CD8-positive, alpha-beta memory T cell (primary cell): Measurements from ENCODE around the gene CREBBP. TPM values are rescaled to one million over a fixed set of nuclear protein-coding genes. Genes with fewer than 3 reads are reported as not detected.
A peak's percentile ranks its signal among the peaks of the same experiment; 100 is the strongest.

Source experiments
- CTCF ChIA-PET: fragments of 350-600 bp; sonication (Branson Sonifier 250); formaldehyde crosslinking; loops from one replicate; lab custom pipeline; 2021; ENCODE audit warnings: antibody characterized with exemption; lab: Charles Lee
- POLR2A ChIA-PET: fragments of 350-600 bp; sonication (Branson Sonifier 250); formaldehyde crosslinking; loops from one replicate; lab custom pipeline; 2021; ENCODE audit warnings: antibody characterized with exemption; lab: Charles Lee
- DNase-seq, 5 donors: peaks; one replicate each; pipeline versions ENCODE4 v3.0.0 to v3.0.0-alpha.2; 2020 to 2022; ENCODE audit warnings: mixed read lengths in 1 of 5
- H3K27ac ChIP-seq: one replicate; pipeline ENCODE4 v1.7.0; 2013; ENCODE audit warnings: low read depth, mild to moderate bottlenecking, low read length, moderate library complexity
- H3K27me3 ChIP-seq: 2 replicates; pipeline ENCODE4 v1.7.0; 2013; ENCODE audit warnings: low read length, mild to moderate bottlenecking; ENCODE audit not compliant: insufficient read depth, poor library complexity, severe bottlenecking
- H3K36me3 ChIP-seq: 2 replicates; pipeline ENCODE4 v1.7.0; 2013; ENCODE audit warnings: mild to moderate bottlenecking, low read length, moderate library complexity; ENCODE audit not compliant: insufficient read depth
- H3K4me1 ChIP-seq: 2 replicates; pipeline ENCODE4 v1.7.0; 2013; ENCODE audit warnings: mild to moderate bottlenecking, low read length, moderate library complexity; ENCODE audit not compliant: insufficient read depth
- H3K4me3 ChIP-seq: 2 replicates; pipeline ENCODE4 v1.7.0; 2013; ENCODE audit warnings: mild to moderate bottlenecking, low read length
- H3K9me3 ChIP-seq: 2 replicates; pipeline ENCODE4 v1.7.0; 2013; ENCODE audit warnings: mild to moderate bottlenecking, low read length
- H3K27ac Mint-ChIP-seq, 8 donors: one replicate each; pipeline ENCODE4 v1.8.0; 2020 to 2021; ENCODE audit warnings: mixed read lengths in 8 of 8, mild to moderate bottlenecking in 6 of 8, inconsistent platforms in 3 of 8, moderate library complexity in 3 of 8
- H3K27me3 Mint-ChIP-seq, 2 donors: one replicate each; pipeline ENCODE4 v1.8.0; 2020 to 2021; ENCODE audit warnings: mixed read lengths in 2 of 2, mild to moderate bottlenecking in 1 of 2, moderate library complexity in 1 of 2
- H3K36me3 Mint-ChIP-seq, 3 donors: one replicate each; pipeline ENCODE4 v1.8.0; 2020 to 2021; ENCODE audit warnings: mixed read lengths in 3 of 3, inconsistent platforms in 1 of 3, mild to moderate bottlenecking in 1 of 3
- H3K4me1 Mint-ChIP-seq, 3 donors: one replicate each; pipeline ENCODE4 v1.8.0; 2020 to 2021; ENCODE audit warnings: mixed read lengths in 3 of 3, inconsistent platforms in 1 of 3, mild to moderate bottlenecking in 1 of 3
- H3K4me3 Mint-ChIP-seq, 7 donors: one replicate each; pipeline ENCODE4 v1.8.0; 2020 to 2021; ENCODE audit warnings: mixed read lengths in 7 of 7, mild to moderate bottlenecking in 6 of 7, moderate library complexity in 4 of 7, inconsistent platforms in 2 of 7
- H3K9me3 Mint-ChIP-seq, 5 donors: one replicate each; pipeline ENCODE4 v1.8.0; 2020 to 2022; ENCODE audit warnings: mixed read lengths in 5 of 5, mild to moderate bottlenecking in 3 of 5, moderate library complexity in 2 of 5, inconsistent platforms in 1 of 5
- polyA plus RNA-seq: library from polyadenylated mRNA; unstranded; fragments of 300-500 nt; fragmentation: Illumina TruSeq; gene quantifications from one replicate; pipeline ENCODE4 v1.2.3, GENCODE V29; 2021
- total RNA-seq, 2 experiments: library from RNA; stranded (reverse); gene quantifications; one replicate each; pipeline ENCODE4 v1.2.3, GENCODE V29; 2021

CREBBP gene
- total and polyA plus RNA-seq, 3 experiments from 2014 or later, result 15.5 to 51.1 (median 48.8) TPM

DNA sequence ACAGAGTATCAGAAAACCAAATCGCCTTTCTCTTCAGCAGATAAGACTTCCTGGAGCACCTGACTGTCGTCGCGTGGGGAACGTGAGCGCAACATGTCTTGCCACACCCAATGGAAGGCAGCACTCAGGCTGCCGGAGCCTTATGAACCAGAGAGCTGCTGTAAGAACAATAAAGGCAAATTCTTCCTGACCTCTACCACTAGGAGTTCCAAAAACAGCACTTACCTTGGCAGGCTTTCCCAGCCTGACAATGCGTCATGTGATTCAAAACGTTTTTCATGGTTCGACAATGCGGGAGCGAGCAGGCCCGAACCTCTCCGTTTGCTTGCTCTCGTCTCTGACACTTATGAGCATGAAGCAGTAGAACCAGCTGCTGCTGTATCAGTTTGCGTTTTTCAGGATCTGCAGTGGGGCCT lies 87.3 kb downstream of the CREBBP start:
- H3K4me3 Mint-ChIP-seq, result no peak overlapping the region
- POLR2A ChIA-PET, result no interaction called here
- Histone ChIP-seq H3K4me1 (peaks cover 63% of the 10 kb centered on the region), H3K27me3 (no peaks in the 10 kb centered on the region), H3K27ac (no peak overlapping the region), H3K9me3 (no peaks in the 10 kb centered on the region), H3K36me3 (peaks cover 22% of the 10 kb centered on the region), H3K4me3 (no peak overlapping the region)
- no peaks in the 10 kb centered on the region for H3K27me3 Mint-ChIP-seq
- H3K36me3 Mint-ChIP-seq, result peaks cover 4 to 46% (median 19%) of the 10 kb centered on the region in 3 donors
- DNase-seq, result no peak
- no peaks in the 10 kb centered on the region for H3K9me3 Mint-ChIP-seq
- H3K27ac Mint-ChIP-seq, result peak overlapping the region in 1 of 8 donors; percentile 38
- CTCF ChIA-PET, result no interaction called here
- H3K4me1 Mint-ChIP-seq, result peaks cover 66 to 92% (median 76%) of the 10 kb centered on the region in 3 donors

GRCh38 chr16:3792472-3793012 lies 88.0 kb downstream of the CREBBP start:
- Mint-ChIP-seq H3K27me3 (no peaks in the 10 kb centered on the region), H3K27ac (peak overlapping the region in 2 of 8 donors; percentile 14 to 38), H3K4me1 (peaks cover 60 to 90% (median 70%) of the 10 kb centered on the region in 3 donors), H3K36me3 (peaks cover 4 to 48% (median 19%) of the 10 kb centered on the region in 3 donors), H3K9me3 (no peaks in the 10 kb centered on the region), H3K4me3 (no peak overlapping the region)
- H3K4me1 ChIP-seq, result peaks cover 61% of the 10 kb centered on the region
- no peak for DNase-seq
- H3K4me3 ChIP-seq, result no peak overlapping the region
- no peak overlapping the region for H3K27ac ChIP-seq
- H3K36me3 ChIP-seq, result peaks cover 22% of the 10 kb centered on the region
- no peaks in the 10 kb centered on the region for H3K27me3 ChIP-seq
- CTCF ChIA-PET, result no interaction called here
- POLR2A ChIA-PET, result no interaction called here
- no peaks in the 10 kb centered on the region for H3K9me3 ChIP-seq

GRCh38 chr16:3791701-3792100 lies 88.8 kb downstream of the CREBBP start:
- Mint-ChIP-seq H3K27me3 (no peaks in the 10 kb centered on the region), H3K36me3 (peaks cover 4 to 51% (median 19%) of the 10 kb centered on the region in 3 donors), H3K4me3 (peak overlapping the region in 1 of 7 donors; percentile 68), H3K9me3 (no peaks in the 10 kb centered on the region), H3K4me1 (peaks cover 52 to 85% (median 63%) of the 10 kb centered on the region in 3 donors), H3K27ac (no peak overlapping the region)
- Histone ChIP-seq H3K36me3 (peaks cover 22% of the 10 kb centered on the region), H3K4me3 (no peak overlapping the region), H3K9me3 (no peaks in the 10 kb centered on the region), H3K4me1 (peaks cover 53% of the 10 kb centered on the region), H3K27ac (no peak overlapping the region), H3K27me3 (no peaks in the 10 kb centered on the region)
- no peak for DNase-seq
- CTCF ChIA-PET, result no interaction called here
- POLR2A ChIA-PET, result no interaction called here

DNA sequence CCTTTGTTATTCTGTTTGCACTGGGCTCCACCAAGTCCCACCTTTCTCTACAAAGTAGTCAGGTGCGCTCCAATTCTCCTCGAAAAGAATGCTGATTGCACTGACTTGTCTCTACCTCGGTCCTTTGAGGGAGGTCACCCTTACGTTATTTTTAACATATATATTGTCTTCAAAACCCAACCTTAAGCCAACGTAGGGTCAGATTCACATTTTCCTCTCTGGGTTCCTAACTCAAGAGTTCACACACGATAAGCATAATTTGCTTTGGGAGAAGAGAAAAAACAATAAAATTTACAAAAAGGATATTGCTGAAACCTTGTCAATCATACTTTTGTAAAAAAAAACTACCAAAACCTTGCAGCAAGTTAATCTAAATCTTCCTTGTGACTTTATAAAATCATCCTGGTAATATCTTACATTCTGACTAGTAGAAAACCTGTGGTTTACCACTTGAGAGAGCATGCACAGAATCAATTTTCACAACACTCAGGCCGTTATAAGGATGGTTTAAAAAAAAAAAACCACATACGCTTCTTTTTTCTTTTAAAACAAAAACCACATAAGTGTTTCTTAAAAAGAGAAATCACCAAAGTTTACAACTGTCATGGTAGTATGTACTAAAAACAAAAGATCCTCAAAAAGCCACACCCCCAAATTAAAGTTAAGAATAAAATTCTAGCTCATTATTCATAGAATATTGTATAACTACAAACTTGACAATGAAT lies 91.0 kb downstream of the CREBBP start:
- Mint-ChIP-seq H3K9me3 (no peaks in the 10 kb centered on the region), H3K4me3 (peak overlapping the region; percentile 29 to 73 (median 60)), H3K27ac (peak overlapping the region in 6 of 8 donors; percentile 3 to 73 (median 38)), H3K4me1 (peaks cover 43 to 80% (median 53%) of the 10 kb centered on the region in 3 donors), H3K36me3 (peaks cover 4 to 65% (median 27%) of the 10 kb centered on the region in 3 donors), H3K27me3 (peaks cover 0 to 2% of the 10 kb centered on the region in 2 donors)
- ChIA-PET CTCF (interaction anchor here (0.7 kb wide), 1 partner anchor 16 kb away, joined by 3 read pairs; no protein-coding TSS in a partner anchor), POLR2A (no interaction called here)
- peaks cover 22% of the 10 kb centered on the region for H3K36me3 ChIP-seq
- H3K27ac ChIP-seq, result no peak overlapping the region
- no peaks in the 10 kb centered on the region for H3K9me3 ChIP-seq
- peaks cover 42% of the 10 kb centered on the region for H3K4me1 ChIP-seq
- no peaks in the 10 kb centered on the region for H3K27me3 ChIP-seq
- H3K4me3 ChIP-seq, result no peak overlapping the region
- peak in 2 of 5 donors; percentile 73 to 76 for DNase-seq

DNA sequence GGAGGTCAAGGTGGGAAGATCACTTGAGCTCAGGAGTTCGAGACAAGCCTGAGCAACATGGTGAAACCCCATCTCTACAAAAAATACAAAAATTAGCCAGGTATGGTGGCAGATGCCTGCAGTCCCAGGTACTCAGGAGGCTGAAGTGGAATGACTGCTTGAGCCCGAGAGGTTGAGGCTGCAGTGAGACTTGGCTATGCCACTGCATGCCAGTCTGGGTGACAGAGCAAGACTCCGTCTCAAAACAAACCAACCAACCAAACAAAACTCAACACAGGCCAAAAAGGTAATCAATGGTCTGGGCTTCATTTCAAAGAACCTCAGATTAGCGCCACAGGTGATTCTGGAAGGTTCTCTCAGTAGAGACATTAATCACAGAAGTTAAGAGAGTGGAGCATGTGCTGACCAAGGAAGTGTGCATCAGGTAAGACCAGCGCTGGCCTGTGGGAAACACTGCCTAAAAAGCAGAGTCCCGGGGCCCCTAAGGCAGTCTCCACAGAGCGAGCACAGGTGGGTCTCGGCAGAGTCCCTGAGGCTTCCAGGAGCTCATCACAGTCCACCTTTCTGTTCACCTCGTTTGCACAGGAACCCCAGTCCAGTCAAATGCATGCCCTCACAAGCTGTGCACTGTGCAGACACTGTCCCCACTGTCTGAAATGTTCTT lies 91.7 kb downstream of the CREBBP start:
- Histone ChIP-seq H3K27ac (no peak overlapping the region), H3K4me3 (no peak overlapping the region), H3K9me3 (no peaks in the 10 kb centered on the region), H3K27me3 (no peaks in the 10 kb centered on the region), H3K36me3 (peaks cover 22% of the 10 kb centered on the region), H3K4me1 (peaks cover 42% of the 10 kb centered on the region)
- DNase-seq, result no peak
- ChIA-PET CTCF (no interaction called here), POLR2A (no interaction called here)
- Mint-ChIP-seq H3K27ac (peak overlapping the region in 1 of 8 donors; percentile 43), H3K4me1 (peaks cover 44 to 83% (median 57%) of the 10 kb centered on the region in 3 donors), H3K9me3 (no peaks in the 10 kb centered on the region), H3K27me3 (peaks cover 0 to 2% of the 10 kb centered on the region in 2 donors), H3K36me3 (peaks cover 4 to 72% (median 30%) of the 10 kb centered on the region in 3 donors), H3K4me3 (peak overlapping the region in 6 of 7 donors; percentile 19 to 73 (median 56))

- Histone ChIP-seq H3K36me3 (peaks cover 26% of the 10 kb centered on the region), H3K27ac (no peak overlapping the region), H3K4me1 (peaks cover 37% of the 10 kb centered on the region), H3K4me3 (no peak overlapping the region), H3K9me3 (no peaks in the 10 kb centered on the region), H3K27me3 (no peaks in the 10 kb centered on the region)
- ChIA-PET POLR2A (no interaction called here), CTCF (no interaction called here)
- Mint-ChIP-seq H3K4me1 (peaks cover 44 to 83% (median 54%) of the 10 kb centered on the region in 3 donors), H3K9me3 (no peaks in the 10 kb centered on the region), H3K27me3 (peaks cover 0 to 2% of the 10 kb centered on the region in 2 donors), H3K4me3 (peak overlapping the region in 2 of 7 donors; percentile 29 to 37), H3K27ac (peak overlapping the region in 1 of 8 donors; percentile 72), H3K36me3 (peaks cover 4 to 75% (median 28%) of the 10 kb centered on the region in 3 donors)
- DNase-seq, result no peak
Observed at GRCh38 chr16:3787924-3788661, 92.4 kb downstream of the CREBBP start.

- Histone ChIP-seq H3K9me3 (no peaks in the 10 kb centered on the region), H3K36me3 (peaks cover 14% of the 10 kb centered on the region), H3K4me3 (no peak overlapping the region), H3K27ac (no peak overlapping the region), H3K27me3 (no peaks in the 10 kb centered on the region), H3K4me1 (peaks cover 27% of the 10 kb centered on the region)
- ChIA-PET CTCF (no interaction called here), POLR2A (no interaction called here)
- Mint-ChIP-seq H3K36me3 (peaks cover 0 to 73% (median 15%) of the 10 kb centered on the region in 3 donors), H3K4me3 (peak overlapping the region in 1 of 7 donors; percentile 36), H3K27ac (no peak overlapping the region), H3K27me3 (peaks cover 0 to 2% of the 10 kb centered on the region in 2 donors), H3K4me1 (peaks cover 29 to 79% (median 55%) of the 10 kb centered on the region in 3 donors), H3K9me3 (no peaks in the 10 kb centered on the region)
- DNase-seq, result no peak
Observed at GRCh38 chr16:3785413-3785812, 95.1 kb downstream of the CREBBP start.
